SK-N-SH treated with all-trans-retinoic acid at 6 μM for 48 hours (cell line): ENCODE data around the gene KCNIP1.

Experiments used
- ZFP3 ChIP-seq: fragments of 250-450 bp; sonication (Bioruptor Pico); IDR thresholded peaks from 2 replicates; pipeline ENCODE4 v1.5.0; 2020; ENCODE audit warnings: mild to moderate bottlenecking, moderate library complexity
- ZFP30 ChIP-seq: fragments of 450-650 bp; formaldehyde crosslinking; IDR thresholded peaks from 2 replicates; pipeline ENCODE4 v1.5.0; 2022; ENCODE audit warnings: mild to moderate bottlenecking, moderate library complexity
- ZNF70 ChIP-seq: fragments of 450-650 bp; formaldehyde crosslinking; IDR thresholded peaks from 2 replicates; pipeline ENCODE4 v1.5.0; 2020; ENCODE audit warnings: mild to moderate bottlenecking, moderate library complexity
- TF ChIP-seq, protein P1 (sequence below): fragments of 250-450 bp; sonication (Bioruptor Pico); IDR thresholded peaks from 2 replicates; pipeline ENCODE4 v1.8.0; 2020; ENCODE audit warnings: mild to moderate bottlenecking, moderate library complexity, borderline replicate concordance

DNA sequence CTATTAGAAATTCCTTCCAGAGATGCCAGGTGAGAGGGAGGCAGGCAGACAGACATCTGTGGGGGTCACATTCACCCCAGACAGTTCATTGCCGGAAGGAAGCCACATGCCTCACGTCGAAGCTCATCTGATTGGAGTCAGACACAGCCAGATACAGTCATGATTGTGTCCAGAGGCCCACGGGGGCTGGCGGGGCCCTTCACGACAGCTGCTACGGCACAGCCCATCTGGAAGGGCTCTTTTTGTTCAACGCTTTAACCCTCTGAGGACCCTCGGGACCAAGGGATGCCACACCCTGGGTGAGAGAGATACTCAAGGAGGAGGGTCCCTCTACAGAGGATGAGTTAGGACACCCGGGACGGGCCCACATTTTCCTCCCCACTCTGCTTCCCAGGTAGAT is 247.8 kb downstream of the KCNIP1 start:
- TF ChIP-seq ZFP30 (CRISPR knock-in tag) (no peak), ZNF70 (CRISPR knock-in tag) (no peak), ZFP3 (CRISPR knock-in tag) (no peak)
- TF ChIP-seq, protein P1, sequence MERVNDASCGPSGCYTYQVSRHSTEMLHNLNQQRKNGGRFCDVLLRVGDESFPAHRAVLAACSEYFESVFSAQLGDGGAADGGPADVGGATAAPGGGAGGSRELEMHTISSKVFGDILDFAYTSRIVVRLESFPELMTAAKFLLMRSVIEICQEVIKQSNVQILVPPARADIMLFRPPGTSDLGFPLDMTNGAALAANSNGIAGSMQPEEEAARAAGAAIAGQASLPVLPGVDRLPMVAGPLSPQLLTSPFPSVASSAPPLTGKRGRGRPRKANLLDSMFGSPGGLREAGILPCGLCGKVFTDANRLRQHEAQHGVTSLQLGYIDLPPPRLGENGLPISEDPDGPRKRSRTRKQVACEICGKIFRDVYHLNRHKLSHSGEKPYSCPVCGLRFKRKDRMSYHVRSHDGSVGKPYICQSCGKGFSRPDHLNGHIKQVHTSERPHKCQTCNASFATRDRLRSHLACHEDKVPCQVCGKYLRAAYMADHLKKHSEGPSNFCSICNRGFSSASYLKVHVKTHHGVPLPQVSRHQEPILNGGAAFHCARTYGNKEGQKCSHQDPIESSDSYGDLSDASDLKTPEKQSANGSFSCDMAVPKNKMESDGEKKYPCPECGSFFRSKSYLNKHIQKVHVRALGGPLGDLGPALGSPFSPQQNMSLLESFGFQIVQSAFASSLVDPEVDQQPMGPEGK (CRISPR knock-in tag), result no peak
